HG03520 (cell line): ENCODE results near the gene ZFP91.
"Not testable (repeated sequence)": the region's sequence is repeated elsewhere in the genome, so short reads cannot be mapped to it uniquely, and the experiment has no call there.

Source experiments
- ATAC-seq: cut with Tn5 transposase; IDR thresholded peaks from one replicate; pipeline ENCODE4 v1.9.1; 2021; ENCODE audit warnings: mild to moderate bottlenecking, moderate library complexity; ENCODE audit not compliant: unreplicated experiment

Gene ZFP91, protein sequence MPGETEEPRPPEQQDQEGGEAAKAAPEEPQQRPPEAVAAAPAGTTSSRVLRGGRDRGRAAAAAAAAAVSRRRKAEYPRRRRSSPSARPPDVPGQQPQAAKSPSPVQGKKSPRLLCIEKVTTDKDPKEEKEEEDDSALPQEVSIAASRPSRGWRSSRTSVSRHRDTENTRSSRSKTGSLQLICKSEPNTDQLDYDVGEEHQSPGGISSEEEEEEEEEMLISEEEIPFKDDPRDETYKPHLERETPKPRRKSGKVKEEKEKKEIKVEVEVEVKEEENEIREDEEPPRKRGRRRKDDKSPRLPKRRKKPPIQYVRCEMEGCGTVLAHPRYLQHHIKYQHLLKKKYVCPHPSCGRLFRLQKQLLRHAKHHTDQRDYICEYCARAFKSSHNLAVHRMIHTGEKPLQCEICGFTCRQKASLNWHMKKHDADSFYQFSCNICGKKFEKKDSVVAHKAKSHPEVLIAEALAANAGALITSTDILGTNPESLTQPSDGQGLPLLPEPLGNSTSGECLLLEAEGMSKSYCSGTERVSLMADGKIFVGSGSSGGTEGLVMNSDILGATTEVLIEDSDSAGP

DNA sequence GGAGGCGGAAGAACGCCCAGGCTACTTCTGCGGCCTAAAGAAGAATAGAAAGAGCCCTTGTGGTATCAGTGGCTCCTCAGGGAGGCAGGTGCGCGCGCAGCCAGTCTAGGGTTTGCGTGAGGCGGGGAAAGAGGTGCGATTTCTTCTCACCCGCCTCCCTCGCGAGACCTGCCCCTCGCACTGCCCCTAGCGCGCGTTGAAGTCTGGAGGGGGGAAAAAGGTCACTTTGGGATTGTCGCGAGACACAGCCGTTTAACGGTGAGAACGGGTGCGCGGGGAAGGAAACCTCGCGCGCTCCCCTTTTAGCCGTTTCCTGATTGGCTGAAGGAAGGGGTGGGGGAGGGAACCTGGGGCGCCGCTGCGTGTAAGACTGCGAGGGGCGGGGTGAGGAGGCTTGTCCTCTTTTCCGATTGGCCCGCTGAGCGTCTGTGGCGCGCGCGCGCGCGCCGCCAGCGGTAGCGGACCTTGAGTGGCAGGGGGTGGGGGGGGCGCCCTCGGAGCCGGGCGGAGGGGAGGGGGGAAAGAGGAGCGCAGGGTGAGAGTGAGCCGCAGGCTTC, at the start of gene ZFP91:
Gene ZFP91 (plus strand): TSS at position 429 of the 557 bp plus-strand sequence. CDS start 219 bp downstream, outside the sequence.
- peak; percentile 31 for ATAC-seq

DNA sequence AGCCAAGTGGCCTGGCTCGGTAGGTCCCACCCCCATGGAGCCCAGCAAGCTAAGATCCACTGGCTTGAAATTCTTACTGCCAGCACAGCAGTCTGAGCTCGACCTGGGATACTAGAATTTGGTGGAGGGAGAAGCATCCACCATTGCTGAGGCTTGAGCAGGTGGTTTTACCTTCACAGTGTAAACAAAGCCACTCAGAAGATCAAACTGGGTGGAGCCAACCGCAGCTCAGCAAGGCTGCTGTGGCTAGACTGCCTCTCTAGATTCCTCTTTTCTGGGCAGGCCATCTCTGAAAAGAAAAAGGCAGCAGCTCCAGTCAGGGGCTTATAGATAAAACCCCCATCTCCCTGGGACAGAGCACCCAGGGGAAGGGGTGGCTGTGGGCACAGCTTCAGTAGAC, 48.6 kb upstream of the ZFP91 start:
- ATAC-seq: no peak

DNA sequence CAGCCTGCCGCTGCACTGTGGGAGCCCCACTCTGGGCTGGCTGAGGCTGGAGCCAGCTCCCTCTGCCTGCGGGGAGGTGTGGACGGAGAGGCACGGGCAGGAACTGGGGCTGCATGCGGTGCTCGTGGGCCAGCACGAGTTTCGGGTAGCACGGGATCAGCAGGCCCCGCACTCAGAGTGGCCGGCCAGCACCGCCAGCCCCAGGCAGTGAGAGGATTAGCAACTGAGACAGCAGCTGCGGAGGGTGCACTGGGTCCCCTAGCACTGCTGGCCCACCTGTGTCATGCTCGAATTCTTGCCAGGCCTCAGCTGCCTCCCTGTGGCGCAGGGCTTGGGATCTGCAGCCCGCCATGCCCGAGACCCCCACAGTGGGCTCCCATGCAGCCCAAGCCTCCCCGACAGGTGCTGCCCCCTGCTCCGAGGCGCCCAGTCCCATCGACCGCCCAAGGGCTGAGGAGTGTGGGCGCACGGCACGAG, 47.0 kb upstream of the ZFP91 start:
- ATAC-seq: no peak

- ATAC-seq: no peak
Observed at GRCh38 chr11:58546841-58547240, 32.0 kb upstream of the ZFP91 start.

DNA sequence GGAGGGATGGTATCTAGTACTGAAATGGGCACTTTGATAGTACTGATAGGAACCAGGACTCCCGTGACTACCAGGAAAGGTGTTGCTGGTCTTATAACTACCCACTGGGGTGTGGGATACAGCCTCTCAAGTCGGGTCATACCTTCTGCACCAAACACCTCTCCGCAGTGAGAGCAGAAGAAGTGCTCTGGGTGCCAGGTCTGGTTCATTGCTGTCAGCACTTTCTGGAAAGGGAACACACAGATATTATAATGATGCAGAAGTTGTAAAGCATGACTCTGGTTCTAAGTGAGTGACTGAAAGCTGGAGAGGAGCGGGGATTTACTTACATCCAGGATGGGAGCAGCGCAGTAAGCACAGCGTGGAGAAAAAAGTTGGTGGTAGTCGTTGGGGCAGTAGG, 29.2 kb upstream of the ZFP91 start:
- no peak for ATAC-seq

GRCh38 chr11:58560842-58561241, 18.0 kb upstream of the ZFP91 start:
- no peak for ATAC-seq

DNA sequence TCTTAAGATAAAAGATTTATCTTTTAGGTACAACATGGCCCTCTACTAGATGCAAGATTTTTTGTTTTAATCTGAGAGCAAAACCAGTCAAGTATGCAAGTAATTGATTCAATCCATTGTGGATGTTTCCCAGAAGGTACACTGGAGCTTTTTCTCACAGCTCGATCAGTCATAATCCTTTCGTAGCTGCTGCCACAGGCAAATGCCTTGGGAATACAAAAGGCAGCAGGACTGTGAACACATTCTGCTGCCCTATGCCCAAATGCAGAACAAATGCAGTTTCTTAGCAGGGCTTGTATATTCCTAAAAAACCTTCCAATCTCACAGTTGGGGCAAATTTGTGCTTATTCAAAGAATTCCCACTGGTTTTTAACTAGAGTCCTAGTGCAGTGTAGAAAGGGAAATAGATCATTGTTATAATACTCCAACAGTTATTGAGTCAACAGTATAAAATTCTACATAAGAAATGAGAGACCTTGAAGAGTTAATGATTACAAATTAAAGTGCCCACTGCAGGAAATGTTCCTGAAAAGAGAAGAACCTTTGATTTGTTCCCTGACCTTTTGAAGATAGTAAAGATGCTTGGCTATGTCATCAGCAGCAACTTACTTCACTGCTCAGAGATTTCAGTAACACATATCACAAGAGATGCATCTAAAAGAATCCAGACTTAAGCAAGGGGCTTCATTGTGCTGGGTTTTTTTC, 17.3 kb upstream of the ZFP91 start:
- ATAC-seq: no peak

GRCh38 chr11:58562375-58562800, 16.5 kb upstream of the ZFP91 start:
- peak; percentile 67 for ATAC-seq

- no peak for ATAC-seq
Observed at GRCh38 chr11:58564231-58564630, 14.6 kb upstream of the ZFP91 start.

DNA sequence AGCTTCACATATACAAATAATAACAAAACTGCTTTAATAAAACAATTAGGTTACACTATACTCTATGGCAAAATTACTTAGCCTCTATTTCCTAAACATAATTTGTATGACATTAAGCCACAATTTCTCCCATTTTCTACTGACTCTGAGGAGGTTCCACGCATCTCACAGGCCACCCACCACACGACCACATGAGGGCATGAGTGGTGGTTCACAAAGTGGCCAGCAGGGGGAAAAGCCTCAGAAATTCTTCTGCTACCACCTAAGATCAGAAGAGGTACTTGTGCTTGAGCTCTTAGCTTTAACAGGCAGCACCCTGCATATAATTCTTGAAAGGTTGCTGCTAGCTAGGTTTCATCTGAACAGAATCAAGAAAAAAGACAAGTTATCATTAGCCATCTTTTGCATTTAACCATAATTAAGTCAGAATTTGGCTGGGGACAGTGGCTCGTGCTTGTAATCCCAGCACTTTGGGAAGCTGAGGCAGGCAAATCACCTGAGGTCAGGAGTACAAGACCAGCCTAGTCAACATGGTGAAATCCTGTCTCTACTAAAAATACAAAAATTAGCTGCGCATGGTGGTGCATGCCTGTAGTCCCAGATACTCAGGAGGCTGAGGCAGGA, 10.9 kb upstream of the ZFP91 start:
- peak; percentile 91 for ATAC-seq

DNA sequence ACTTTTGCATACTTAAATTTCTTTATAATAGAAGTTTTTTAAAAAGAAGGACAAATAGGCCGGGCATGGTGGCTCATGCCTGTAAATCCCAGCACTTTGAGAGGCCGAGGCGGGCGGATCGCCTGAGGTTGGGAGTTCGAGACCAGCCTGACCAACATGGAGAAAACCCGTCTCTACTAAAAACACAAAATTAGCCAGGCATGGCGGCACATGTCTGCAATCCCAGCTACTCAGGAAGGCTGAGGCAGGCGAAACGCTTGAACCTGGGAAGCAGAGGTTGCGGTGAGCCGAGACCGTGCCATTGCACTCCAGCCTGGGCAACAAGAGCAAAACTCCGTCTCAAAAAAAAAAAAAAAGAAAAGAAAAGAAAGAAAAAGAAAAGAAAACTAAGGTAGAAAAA, 6.0 kb upstream of the ZFP91 start:
- ATAC-seq: not testable (repeated sequence)

- no peak for ATAC-seq
Observed at GRCh38 chr11:58573451-58574104, 5.3 kb upstream of the ZFP91 start.

GRCh38 chr11:58574881-58575280, 4.0 kb upstream of the ZFP91 start:
- ATAC-seq: no peak

- ATAC-seq: no peak
Observed at GRCh38 chr11:58575377-58576020, 3.4 kb upstream of the ZFP91 start, which contains the start of gene LPXN. Gene LPXN, minus strand, starts transcription at chr11:58575856. Its CDS starts 84 bp downstream, at chr11:58575772.

DNA sequence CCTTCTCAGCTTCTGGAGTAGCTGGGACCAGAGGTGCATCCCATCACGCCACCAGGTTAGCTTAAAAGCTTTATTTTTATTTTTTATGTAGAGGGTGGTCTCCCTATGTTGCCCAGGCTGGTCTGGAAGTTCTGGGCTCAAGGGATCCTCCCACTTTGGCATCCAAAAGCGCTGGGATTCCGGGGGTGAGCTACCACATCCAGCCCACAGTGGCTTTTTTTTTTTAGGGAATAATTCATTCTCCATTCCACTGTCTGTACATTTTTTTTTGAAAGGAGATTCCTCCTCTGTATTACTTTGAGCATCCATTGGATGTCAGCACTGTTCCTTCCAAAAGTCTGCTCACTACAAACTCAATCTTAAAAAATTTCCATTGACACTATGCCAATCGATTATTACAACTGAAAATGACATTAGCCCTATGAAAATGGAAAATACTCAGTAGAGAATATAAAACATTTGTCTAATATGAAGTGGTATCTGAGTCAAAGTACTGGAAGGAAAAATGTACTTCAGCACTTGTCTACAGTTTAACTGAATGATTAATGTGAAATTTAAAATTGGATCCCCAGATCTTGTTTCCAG, 1.9 kb upstream of the ZFP91 start:
- no peak for ATAC-seq

DNA sequence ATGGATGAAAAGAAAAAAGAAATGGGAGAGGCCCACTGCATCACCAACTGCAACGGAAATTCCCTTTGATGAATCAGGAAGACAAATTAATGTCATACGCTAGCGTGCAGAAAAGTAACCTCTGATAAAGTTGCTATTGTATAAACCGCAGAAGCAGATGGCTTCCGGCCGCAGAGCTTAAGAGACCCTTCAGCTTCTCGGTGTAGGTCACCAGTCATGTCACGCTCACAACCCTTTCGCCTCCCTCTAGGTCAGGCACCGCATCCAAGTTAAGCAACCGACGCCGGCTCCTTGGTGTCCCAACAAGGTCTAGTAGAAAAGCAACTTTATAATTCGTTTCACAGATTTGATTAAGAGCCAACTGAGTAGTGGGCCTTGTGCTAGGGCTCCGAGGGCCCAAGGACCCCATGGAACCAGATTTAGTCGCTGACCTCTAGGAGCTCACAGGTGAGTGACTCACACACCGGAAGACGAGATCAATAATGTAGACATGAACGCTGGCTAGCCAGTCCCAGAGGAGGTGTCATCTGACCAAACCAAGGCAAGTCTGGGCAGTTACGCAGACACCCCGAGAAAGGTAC, 1.2 kb upstream of the ZFP91 start:
- ATAC-seq: peak; percentile 47

DNA sequence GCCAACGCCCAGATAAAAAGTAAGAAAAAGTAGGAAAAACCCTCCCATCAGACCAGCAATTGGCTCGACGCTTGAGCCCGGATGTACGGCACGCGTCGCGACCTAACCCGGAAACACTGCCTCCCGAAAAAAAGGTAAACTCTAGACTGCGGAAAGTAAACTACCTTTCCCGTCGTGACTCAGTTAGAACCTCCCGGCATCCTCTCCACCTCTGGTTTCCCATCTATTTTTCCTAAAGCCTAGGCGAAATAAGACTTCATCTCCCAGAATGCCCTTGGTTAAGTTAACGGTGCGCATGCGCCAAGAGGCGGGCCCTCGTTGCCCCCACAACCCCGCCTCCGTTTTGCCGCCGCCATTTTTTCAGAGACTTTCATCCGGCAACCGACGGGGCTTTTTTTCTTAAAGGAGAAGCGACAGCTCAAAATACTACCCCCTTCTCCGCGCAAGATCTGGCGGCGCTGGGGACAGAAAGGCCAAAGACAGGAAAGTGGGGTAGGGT, 678 bp upstream of the ZFP91 start:
- ATAC-seq: no peak

DNA sequence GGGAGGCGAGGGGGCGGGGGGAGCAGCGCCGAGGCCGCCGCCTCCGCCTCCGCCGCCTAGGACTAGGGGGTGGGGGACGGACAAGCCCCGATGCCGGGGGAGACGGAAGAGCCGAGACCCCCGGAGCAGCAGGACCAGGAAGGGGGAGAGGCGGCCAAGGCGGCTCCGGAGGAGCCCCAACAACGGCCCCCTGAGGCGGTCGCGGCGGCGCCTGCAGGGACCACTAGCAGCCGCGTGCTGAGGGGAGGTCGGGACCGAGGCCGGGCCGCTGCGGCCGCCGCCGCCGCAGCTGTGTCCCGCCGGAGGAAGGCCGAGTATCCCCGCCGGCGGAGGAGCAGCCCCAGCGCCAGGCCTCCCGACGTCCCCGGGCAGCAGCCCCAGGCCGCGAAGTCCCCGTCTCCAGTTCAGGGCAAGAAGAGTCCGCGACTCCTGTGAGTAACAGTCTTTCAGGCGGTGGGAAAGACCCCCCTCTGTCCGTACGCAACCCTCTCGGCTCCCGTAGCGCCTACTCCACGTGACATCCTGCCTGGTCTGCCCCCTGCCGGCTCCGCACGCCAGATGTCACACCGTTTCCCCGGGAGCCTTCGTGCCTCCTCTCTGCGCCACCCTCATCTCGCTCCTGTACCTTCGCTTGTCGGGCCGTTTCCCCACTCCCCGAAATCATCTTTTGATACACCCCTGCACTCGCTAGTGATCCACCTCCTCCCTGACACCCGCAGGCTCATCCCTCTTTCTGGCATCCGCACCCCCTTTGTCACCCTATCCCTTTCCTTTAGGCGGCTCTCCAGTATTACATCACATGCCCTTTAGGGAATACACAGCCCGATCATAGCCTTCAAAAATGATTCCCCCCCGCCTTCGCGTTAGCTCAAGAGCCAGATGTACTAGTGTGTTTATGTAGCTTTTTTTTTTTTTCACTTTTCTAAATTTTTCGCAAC, 598 bp downstream of the ZFP91 start:
- ATAC-seq: peak; percentile 31
